Lower leg skin (tissue), 3 donors: ENCODE measurements around the gene SPHKAP.

ENCODE experiments used
- CTCF ChIP-seq, 3 donors: fragments of 450-650 bp; IDR thresholded peaks; one replicate each; pipeline ENCODE4 v1.5.1; 2016; ENCODE audit warnings: antibody characterized with exemption in 3 of 3, mild to moderate bottlenecking in 3 of 3, moderate library complexity in 2 of 3
- POLR2A ChIP-seq, 2 donors: fragments of 450-650 bp; IDR thresholded peaks; one replicate each; pipeline ENCODE4 v1.6.1; 2016 to 2017; ENCODE audit warnings: antibody characterized with exemption in 2 of 2, mild to moderate bottlenecking in 1 of 2, moderate library complexity in 1 of 2

GRCh38 chr2:228017784-228018183 lies 163.7 kb downstream of the SPHKAP start:
- no peak for TF ChIP-seq CTCF (IDR thresholded peaks at IDR 0.05)
- no peak for TF ChIP-seq POLR2A (IDR thresholded peaks at IDR 0.05)
